NCI-H187 (cell line): ENCODE results near the gene TNFAIP8L1.

Experiments used
- DNase-seq, 2 experiments: peaks; one replicate each; lab custom pipeline; 2025; lab: John Stamatoyannopoulos, UW

The TNFAIP8L1 gene

GRCh38 chr19:4609878-4610511 is 29.3 kb upstream of the TNFAIP8L1 start:
- DNase-seq = no peak

DNA sequence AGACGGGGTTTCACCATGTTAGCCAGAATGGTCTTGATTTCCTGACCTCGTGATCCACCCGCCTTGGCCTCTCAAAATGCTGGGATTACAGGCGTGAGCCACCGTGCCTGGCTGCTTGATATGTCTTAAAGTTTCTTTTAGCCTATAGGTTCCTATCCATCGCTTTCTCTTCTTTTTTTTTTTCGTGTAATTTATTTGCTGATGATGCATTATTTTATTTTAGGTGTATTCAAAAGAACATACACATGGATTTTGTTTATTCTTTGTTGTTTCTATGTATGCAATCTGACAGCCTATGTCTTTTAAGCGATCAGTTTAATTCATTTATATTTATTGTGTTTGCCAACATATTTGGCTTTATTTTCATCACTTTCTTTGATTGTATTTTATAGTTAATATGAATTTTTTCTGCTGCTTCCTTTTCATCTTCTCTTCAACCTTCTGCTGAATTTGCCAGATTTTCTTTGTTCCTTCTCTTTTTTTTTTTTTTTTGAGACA is 26.0 kb upstream of the TNFAIP8L1 start:
- DNase-seq = no peak

- DNase-seq = no peak
These were observed 21.3 kb upstream of the TNFAIP8L1 start for GRCh38 chr19:4618019-4618418.

DNA sequence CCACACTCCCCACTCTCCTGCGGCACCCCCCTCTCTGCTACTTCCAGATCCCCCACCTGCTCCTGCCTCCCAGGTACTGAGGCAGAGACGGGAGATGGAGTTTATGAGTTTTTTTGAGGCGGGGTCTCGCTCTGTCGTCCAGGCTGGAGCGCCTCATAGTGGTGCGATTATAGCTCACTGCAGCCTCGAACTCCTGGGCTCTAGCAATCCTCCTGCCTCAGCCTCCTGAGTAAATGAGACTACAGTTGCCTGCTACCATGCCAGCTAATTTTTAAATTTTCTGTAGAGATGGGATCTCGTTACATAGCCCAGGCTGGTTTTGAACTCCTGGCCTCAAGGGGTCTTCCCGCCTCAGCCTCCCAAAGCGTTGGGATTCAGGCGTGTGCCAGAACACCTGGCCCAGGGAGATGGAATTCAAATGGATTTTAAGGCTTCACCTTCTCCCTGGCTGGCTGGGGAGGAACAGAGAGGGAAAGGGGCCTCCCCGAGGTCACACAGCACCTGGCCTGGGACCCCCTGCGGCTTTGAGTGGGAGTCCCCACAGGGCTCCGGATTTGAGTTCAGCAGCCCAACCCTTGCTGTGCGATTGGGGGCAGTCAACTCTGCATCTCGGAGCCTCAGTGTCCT is 19.5 kb upstream of the TNFAIP8L1 start:
- no peak for DNase-seq

DNA sequence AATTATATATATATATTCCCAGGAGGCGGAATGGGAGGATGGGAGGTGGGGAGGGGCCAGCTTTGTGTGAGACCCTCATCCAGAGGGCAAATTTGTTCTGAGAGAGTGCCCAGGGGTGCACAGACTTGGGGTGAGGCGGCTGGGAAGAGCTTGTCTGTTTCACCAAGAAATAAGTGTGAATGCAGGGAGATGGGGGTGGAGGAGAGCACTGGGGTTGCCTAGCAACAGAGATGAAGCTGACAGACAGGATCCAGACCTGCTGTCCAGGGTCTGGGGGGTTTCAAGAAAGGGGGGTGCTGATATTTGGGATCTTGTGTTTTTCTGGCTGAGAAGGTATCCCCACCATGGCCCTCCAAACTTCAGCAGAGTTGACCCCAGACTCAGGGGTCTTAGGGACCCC is 18.6 kb upstream of the TNFAIP8L1 start:
- DNase-seq = no peak

DNA sequence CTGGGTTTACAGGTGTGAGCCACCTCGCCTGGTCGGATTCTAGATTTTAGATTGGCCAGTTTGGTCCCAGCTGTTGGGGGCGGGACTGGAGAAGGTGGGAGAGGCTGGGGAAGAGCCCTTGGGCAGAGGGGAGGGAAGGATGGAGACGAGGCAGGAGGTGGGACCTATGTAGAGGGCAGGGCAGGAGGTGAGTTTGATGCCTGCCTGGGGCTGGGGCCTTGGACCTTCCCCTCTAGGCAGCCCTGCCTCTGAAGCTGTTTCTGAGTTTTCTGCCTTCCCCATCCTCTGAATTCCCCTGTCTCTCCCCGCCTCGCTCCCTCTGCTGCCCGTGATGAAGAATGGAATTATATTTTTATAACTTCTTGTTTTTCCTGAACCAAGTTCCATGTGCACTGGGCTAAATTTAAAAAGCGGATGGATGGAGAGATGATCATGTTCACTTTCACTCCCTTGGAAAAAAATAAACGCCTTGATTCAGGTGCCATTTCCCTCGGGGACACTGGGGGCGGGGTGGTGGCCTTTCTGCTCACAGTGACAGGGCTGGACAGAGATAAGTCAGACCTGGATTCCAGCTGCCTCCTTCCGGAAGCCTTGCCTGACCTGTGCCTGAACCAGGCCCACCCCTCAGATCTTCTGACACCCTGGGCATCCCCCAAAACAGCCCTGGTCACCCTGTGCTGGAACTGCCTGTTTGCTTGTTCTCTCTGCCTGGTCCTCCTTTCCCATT is 16.5 kb upstream of the TNFAIP8L1 start:
- DNase-seq = no peak

DNA sequence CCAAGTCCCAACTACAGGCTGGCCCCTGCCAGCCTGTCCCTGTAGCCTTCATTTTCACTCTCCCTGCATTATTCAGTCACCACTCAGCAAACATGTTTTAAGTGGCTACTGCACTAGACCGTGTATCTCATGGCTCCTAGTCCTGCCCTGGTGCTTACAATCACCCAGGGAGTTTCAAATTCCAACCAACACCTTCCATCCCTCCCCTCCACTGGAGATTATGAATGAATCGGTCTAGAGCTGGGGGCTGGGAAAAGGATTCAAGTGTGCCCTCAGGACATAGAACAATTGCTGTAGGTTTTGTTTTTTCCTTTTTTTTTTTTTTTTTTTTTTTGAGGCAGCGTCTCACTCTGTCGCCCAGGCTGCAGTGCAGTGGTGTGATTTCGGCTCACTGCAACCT is 15.0 kb upstream of the TNFAIP8L1 start:
- no peak for DNase-seq

DNA sequence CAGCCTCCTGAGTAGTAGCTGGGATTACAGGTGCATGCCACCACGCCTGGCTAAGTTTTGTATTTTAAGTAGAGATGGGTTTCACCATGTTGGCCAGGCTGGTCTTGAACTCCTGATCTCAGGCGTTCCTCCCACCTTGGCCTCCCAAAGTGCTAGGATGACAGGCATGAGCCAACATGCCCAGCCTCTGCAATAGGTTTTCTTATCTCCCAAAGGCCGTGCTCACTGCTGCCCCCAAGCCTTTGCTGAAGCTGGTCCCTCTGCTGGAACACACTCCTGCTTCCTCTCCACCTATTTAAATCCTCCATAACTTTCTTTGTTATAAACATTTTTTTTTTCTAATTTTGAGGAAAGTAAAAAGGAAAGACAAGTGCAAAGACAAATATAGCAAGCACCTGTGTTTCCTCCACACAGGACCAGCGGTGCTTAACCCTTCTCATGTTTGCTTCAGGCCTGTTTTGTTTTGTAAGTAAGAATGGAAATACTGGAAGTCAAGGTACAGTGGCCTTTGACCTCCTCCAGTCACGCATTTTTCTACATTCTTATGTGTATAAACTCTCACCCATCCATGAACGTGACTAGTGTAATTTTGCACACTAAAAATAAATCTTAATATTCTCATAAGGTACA is 14.5 kb upstream of the TNFAIP8L1 start:
- no peak for DNase-seq

GRCh38 chr19:4633140-4633967 is 6.0 kb upstream of the TNFAIP8L1 start:
- DNase-seq = peak in 1 of 2 experiments; percentile 15

GRCh38 chr19:4635754-4636116 is 3.6 kb upstream of the TNFAIP8L1 start:
- DNase-seq = no peak

DNA sequence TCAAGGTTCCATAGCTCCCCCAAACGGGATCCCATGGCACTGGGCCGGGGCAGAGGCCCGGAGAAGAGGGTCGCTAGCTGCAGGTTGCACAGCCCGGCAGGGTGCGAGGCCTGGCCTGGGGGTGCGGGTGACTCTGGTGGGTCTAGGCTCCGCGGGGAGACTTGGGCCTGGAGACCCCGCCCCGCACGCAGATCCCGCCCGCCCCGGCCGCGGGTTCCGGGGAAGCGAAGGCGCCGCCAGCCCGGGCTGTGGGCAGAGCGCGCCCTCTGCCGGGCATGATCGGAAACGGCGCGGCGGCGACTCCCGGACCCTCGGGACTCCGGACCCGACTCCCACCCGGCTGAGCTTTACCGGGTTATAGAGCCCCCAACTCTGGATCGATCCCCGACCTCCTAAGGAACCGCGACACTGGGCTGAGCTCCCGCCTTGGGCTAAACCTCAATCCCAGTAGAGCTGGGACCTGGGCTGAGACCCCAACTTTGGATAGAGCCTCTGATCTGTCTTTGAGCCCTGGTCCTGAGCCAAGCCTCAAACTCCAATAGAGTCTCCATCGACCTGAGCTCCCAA is 3.1 kb upstream of the TNFAIP8L1 start:
- peak in 1 of 2 experiments; percentile 23 for DNase-seq

DNA sequence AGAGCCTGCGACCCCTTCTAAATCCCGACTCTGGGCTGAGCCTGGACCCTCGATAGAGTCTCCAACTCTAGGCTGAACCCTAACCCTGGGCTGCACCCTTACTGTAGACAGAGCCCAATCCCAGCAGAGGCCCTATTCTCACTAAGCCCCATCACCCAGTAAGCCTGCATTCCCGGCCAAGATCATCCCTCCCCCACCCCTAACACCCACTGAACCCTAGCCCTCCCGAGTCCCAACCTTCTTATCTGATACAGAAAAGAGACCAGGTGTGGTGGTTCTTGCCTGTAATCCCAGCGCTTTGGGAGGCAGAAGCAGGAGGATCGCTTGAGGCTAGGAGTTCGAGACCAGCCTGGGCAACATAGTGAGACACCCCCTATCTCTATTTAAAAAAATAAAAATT is 2.6 kb upstream of the TNFAIP8L1 start:
- DNase-seq = no peak

- no peak for DNase-seq
These were observed 999 bp upstream of the TNFAIP8L1 start for GRCh38 chr19:4638317-4638716.

GRCh38 chr19:4639531-4640246 is 373 bp downstream of the TNFAIP8L1 start:
- no peak for DNase-seq

DNA sequence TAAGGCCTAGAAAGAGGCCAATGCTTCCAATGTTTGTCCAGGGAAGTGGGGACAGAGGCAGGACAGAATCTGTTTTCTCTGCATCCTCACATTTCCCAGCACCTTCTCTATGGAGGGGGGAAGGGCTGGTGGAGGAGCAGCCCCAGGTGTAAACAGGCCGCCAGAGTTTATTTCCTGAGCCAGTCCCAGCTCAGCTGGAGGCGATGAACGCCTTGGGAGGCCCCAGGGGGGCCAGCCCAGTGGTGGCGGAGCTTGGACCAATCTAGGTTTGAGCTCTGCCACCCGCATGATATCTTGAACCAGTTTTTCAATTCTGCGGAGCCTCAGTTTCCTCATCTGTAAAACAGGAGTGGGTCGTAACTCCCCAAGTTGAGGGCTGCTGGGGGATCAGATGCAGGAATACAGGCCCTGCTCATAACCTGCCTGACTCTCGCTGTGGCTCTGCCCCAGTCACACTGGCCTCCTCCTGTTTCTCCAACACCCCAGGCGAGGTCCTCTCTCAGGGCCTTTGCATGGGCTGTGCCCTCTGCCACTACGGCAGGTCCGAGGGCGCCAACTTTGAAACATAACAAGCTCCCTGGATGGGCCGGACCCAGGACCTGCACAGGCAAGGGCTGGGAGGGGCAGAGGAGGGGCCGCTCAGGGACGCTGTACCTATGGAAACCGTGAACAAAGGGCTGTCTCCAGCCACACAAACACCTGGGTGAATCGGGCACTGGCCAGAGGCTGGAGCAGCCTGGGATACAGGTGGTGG is 1.1 kb downstream of the TNFAIP8L1 start:
- DNase-seq = no peak

GRCh38 chr19:4641132-4641531 is 1.8 kb downstream of the TNFAIP8L1 start:
- no peak for DNase-seq

DNA sequence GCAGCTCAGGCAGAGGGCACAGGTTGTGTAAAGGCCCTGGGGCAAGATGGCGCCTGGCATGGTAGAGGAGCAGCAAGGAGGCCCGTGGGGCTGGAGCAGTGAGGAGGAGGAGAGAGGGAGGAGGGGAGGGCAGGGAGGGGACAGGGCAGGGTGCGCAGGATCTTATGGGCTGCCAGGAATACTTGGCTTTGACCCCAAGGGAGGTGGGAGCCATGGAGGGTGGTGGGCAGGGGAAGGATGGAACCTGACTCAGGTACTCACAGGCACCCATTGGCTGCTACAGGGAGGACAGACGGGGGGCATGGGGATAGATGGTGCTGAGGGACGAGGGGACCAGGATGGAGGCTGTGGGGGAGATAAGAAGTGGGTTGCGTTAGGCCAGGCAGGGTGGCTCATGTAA is 3.3 kb downstream of the TNFAIP8L1 start:
- DNase-seq = no peak

DNA sequence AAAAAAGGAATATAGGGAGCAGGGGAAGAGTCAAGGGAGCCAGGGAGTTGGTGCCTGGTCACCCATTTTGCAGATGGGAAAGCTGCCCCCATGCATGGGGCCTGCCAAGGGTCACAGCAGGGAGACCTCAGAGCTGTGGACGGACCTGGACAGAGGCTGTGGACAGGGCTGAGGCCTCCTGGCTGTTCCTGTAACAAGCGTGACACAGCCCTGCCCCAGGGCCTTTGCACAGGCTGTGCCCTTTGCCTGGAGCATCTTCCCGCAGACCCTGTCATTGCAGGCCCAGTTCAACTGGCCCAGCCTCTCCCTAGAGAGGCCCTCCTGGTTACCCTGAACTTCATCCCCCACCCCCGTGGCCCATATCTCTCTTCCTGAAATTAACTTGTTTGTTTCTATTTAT is 6.4 kb downstream of the TNFAIP8L1 start:
- DNase-seq = no peak

DNA sequence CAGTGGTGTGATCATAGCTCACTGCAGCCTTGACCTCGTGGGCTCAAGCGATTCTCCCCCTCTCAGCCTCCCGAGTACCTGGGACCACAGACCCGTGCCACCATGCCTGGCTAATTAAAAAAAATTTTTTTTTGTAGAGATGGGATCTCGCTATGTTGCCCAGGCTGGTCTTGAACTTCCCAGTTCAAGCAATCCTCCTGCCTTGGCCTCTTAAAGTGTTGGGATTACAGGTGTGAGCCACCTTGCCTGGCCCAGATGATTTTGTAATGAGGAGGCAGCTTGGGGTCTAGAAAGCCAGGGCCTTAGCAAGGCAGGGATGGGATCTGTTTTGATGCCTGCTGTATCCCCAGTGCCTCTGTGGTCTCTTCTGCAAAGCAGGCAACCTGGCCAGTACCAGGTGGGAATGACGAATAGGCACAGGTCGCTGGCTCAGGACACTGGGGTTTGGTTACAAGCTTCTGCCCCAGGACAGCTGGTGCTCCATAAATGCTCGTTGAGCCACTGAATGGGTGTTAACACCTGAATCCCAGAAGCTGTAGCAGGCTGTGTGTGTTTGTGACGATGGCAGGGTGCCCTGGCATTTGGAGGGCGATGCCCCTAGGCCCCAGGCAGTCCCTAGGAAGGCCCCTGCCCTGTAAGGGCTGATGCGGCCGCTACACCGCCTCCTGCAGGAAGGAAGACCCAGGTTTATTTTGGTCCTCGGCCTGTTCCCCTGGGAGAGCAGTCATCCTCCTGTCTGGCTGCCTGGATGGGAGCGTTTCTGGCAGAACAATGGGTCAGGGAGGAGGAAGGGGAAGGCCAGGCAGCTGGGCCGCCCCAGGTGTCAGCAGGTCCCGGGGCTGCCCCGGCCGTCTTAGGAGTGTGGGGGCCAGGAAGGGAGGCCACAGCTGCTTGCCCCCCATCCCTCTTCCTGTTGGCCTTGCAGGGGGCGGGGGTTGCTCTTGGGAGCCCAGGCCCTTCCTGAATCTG is 8.6 kb downstream of the TNFAIP8L1 start:
- DNase-seq = no peak
